Astrocyte of the hippocampus (primary cell): ENCODE results near the gene CTRB2.
"Not testable (repeated sequence)": the region's sequence is repeated elsewhere in the genome, so short reads cannot be mapped to it uniquely, and the experiment has no call there.

ENCODE experiments used
- DNase-seq: peaks from one replicate; pipeline ENCODE4 v3.0.0; 2011; ENCODE audit warnings: low read depth, low spot score

Gene CTRB2

GRCh38 chr16:75227361-75228142, 20.6 kb upstream of the CTRB2 start:
- DNase-seq: peak; percentile 8

GRCh38 chr16:75226550-75227360, 19.8 kb upstream of the CTRB2 start:
- DNase-seq: no peak

- DNase-seq: no peak
Observed at GRCh38 chr16:75225678-75226515, 18.9 kb upstream of the CTRB2 start.

- DNase-seq: peak; percentile 57
Observed at GRCh38 chr16:75225092-75225491, 18.1 kb upstream of the CTRB2 start.

- peak; percentile 19 for DNase-seq
Observed at GRCh38 chr16:75224306-75225082, 17.5 kb upstream of the CTRB2 start.

- not testable (repeated sequence) for DNase-seq
Observed at GRCh38 chr16:75223129-75223528, 16.2 kb upstream of the CTRB2 start.

GRCh38 chr16:75222271-75222783, 15.4 kb upstream of the CTRB2 start:
- no peak for DNase-seq

GRCh38 chr16:75219838-75220237, 12.9 kb upstream of the CTRB2 start:
- DNase-seq: no peak

- DNase-seq: no peak
Observed at GRCh38 chr16:75219088-75219487, 12.1 kb upstream of the CTRB2 start.

GRCh38 chr16:75218256-75219076, 11.5 kb upstream of the CTRB2 start, which contains the start of gene CTRB1:
Gene CTRB1 (plus strand): TSS chr16:75218988. CDS start chr16:75219008, 20 bp downstream.
- no peak for DNase-seq

GRCh38 chr16:75217389-75217851, 10.5 kb upstream of the CTRB2 start:
- DNase-seq: no peak

- DNase-seq: no peak
Observed at GRCh38 chr16:75216576-75216975, 9.6 kb upstream of the CTRB2 start.

- DNase-seq: peak; percentile 58
Observed at GRCh38 chr16:75216127-75216526, 9.2 kb upstream of the CTRB2 start.

GRCh38 chr16:75211286-75211685, 4.3 kb upstream of the CTRB2 start:
- DNase-seq: not testable (repeated sequence)

- DNase-seq: no peak
Observed at GRCh38 chr16:75209944-75210343, 3.0 kb upstream of the CTRB2 start.

- not testable (repeated sequence) for DNase-seq
Observed at GRCh38 chr16:75209514-75209913, 2.6 kb upstream of the CTRB2 start.

- DNase-seq: no peak
Observed at GRCh38 chr16:75208861-75209505, 2.0 kb upstream of the CTRB2 start.

GRCh38 chr16:75208242-75208825, 1.4 kb upstream of the CTRB2 start:
- DNase-seq: no peak

GRCh38 chr16:75207831-75208230, 870 bp upstream of the CTRB2 start:
- no peak for DNase-seq
